ENCODE data around the gene PRKG1. TPM values are rescaled to one million over a fixed set of nuclear protein-coding genes. Genes with fewer than 3 reads are reported as not detected.

PRKG1 gene
- total RNA-seq, 1 experiment from 2014 or later, result 0.21 TPM

- Mint-ChIP-seq H3K4me1 (ENCODE audit: low read depth, unreplicated experiment) (no peaks in the 10 kb centered on the region), H3K27ac (ENCODE audit: unreplicated experiment) (no peak overlapping the region), H3K4me3 (ENCODE audit: low read depth, unreplicated experiment) (no peak overlapping the region), H3K9me3 (ENCODE audit: low read depth, unreplicated experiment) (no peaks in the 10 kb centered on the region), H3K36me3 (ENCODE audit: insufficient read depth, unreplicated experiment) (no peaks in the 10 kb centered on the region), H3K27me3 (ENCODE audit: unreplicated experiment) (no peaks in the 10 kb centered on the region)
- TF ChIP-seq, protein P1, sequence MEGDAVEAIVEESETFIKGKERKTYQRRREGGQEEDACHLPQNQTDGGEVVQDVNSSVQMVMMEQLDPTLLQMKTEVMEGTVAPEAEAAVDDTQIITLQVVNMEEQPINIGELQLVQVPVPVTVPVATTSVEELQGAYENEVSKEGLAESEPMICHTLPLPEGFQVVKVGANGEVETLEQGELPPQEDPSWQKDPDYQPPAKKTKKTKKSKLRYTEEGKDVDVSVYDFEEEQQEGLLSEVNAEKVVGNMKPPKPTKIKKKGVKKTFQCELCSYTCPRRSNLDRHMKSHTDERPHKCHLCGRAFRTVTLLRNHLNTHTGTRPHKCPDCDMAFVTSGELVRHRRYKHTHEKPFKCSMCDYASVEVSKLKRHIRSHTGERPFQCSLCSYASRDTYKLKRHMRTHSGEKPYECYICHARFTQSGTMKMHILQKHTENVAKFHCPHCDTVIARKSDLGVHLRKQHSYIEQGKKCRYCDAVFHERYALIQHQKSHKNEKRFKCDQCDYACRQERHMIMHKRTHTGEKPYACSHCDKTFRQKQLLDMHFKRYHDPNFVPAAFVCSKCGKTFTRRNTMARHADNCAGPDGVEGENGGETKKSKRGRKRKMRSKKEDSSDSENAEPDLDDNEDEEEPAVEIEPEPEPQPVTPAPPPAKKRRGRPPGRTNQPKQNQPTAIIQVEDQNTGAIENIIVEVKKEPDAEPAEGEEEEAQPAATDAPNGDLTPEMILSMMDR (IDR thresholded peaks at IDR 0.05; ENCODE audit: unreplicated experiment), result no peak
- BruUV-seq (replicated peaks), result no TSS peak
- CTCF ChIA-PET, result no interaction called here
- DNase-seq, result no peak
- intact Hi-C loops (cut with micrococcal nuclease; ENCODE audit: unreplicated experiment), result no loop called here
These were observed 112.1 kb downstream of the PRKG1 start for GRCh38 chr10:51186361-51186760.

- Mint-ChIP-seq H3K27ac (ENCODE audit: unreplicated experiment) (no peak overlapping the region), H3K27me3 (ENCODE audit: unreplicated experiment) (no peaks in the 10 kb centered on the region), H3K36me3 (ENCODE audit: insufficient read depth, unreplicated experiment) (no peaks in the 10 kb centered on the region), H3K9me3 (ENCODE audit: low read depth, unreplicated experiment) (no peaks in the 10 kb centered on the region), H3K4me3 (ENCODE audit: low read depth, unreplicated experiment) (no peak overlapping the region), H3K4me1 (ENCODE audit: low read depth, unreplicated experiment) (no peaks in the 10 kb centered on the region)
- intact Hi-C loops (cut with micrococcal nuclease; ENCODE audit: unreplicated experiment), result no loop called here
- CTCF ChIA-PET, result interaction anchor here (0.7 kb wide), 1 partner anchor 1254 kb away, joined by 3 read pairs; no protein-coding TSS in a partner anchor
- no TSS peak for BruUV-seq (replicated peaks)
- TF ChIP-seq, protein P1 (IDR thresholded peaks at IDR 0.05; ENCODE audit: unreplicated experiment), result no peak
- DNase-seq, result no peak
These were observed 113.7 kb downstream of the PRKG1 start for GRCh38 chr10:51188008-51188407.

- Mint-ChIP-seq H3K4me1 (ENCODE audit: low read depth, unreplicated experiment) (no peaks in the 10 kb centered on the region), H3K27ac (ENCODE audit: unreplicated experiment) (no peak overlapping the region), H3K36me3 (ENCODE audit: insufficient read depth, unreplicated experiment) (no peaks in the 10 kb centered on the region), H3K9me3 (ENCODE audit: low read depth, unreplicated experiment) (no peaks in the 10 kb centered on the region), H3K27me3 (ENCODE audit: unreplicated experiment) (no peaks in the 10 kb centered on the region), H3K4me3 (ENCODE audit: low read depth, unreplicated experiment) (no peak overlapping the region)
- intact Hi-C loops (cut with micrococcal nuclease; ENCODE audit: unreplicated experiment), result no loop called here
- DNase-seq, result no peak
- TF ChIP-seq, protein P1 (IDR thresholded peaks at IDR 0.05; ENCODE audit: unreplicated experiment), result no peak
- CTCF ChIA-PET, result no interaction called here
- BruUV-seq (replicated peaks), result no TSS peak
These were observed 114.6 kb downstream of the PRKG1 start for GRCh38 chr10:51188866-51189265.

DNA sequence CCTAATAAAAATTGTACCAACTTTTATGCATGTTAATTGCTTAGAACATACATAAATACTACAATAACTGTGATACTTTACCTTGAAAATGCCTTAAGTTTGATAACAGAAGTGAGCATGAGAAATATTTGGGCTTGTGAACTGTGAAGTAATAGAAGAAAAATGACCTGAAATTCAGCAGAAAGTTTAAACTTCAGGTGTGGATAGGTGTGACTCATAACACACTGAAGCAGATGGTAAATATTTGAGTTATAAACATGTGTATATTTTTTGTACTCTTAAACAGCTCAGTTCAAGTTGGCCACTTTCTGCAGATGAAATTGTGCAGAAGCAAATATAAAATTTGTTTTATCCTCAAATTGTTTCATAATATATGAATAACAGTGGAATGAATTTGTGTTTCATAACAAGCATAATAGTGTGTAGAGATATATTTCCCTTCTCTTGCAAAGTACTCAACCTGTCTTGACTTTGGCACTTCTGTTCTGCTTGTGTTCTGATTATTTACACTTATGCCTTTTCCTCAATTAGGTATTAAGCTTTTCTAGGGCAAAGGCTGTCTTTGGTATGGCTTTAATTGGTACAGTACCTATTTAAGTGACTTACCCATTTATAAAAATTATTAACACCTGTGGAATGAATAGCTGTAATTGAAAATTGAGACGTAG is 122.4 kb downstream of the PRKG1 start:
- H3K27ac Mint-ChIP-seq (ENCODE audit: unreplicated experiment), result no peak overlapping the region
- BruUV-seq (replicated peaks), result no TSS peak
- CTCF ChIA-PET, result no interaction called here
- no peaks in the 10 kb centered on the region for H3K36me3 Mint-ChIP-seq (ENCODE audit: insufficient read depth, unreplicated experiment)
- TF ChIP-seq, protein P1 (IDR thresholded peaks at IDR 0.05; ENCODE audit: unreplicated experiment), result no peak
- intact Hi-C loops (cut with micrococcal nuclease; ENCODE audit: unreplicated experiment), result no loop called here
- H3K4me3 Mint-ChIP-seq (ENCODE audit: low read depth, unreplicated experiment), result no peak overlapping the region
- no peaks in the 10 kb centered on the region for H3K9me3 Mint-ChIP-seq (ENCODE audit: low read depth, unreplicated experiment)
- no peaks in the 10 kb centered on the region for H3K4me1 Mint-ChIP-seq (ENCODE audit: low read depth, unreplicated experiment)
- peaks cover 15% of the 10 kb centered on the region for H3K27me3 Mint-ChIP-seq (ENCODE audit: unreplicated experiment)
- DNase-seq, result no peak
